HG02840 (cell line): Measurements from ENCODE around the gene CFI.

Experiments used
- ATAC-seq: cut with Tn5 transposase; IDR thresholded peaks from one replicate; pipeline ENCODE4 v1.9.1; 2021; ENCODE audit warnings: mild to moderate bottlenecking, moderate library complexity, moderate number of reproducible peaks; ENCODE audit not compliant: unreplicated experiment, low FRiP score

Gene CFI

DNA sequence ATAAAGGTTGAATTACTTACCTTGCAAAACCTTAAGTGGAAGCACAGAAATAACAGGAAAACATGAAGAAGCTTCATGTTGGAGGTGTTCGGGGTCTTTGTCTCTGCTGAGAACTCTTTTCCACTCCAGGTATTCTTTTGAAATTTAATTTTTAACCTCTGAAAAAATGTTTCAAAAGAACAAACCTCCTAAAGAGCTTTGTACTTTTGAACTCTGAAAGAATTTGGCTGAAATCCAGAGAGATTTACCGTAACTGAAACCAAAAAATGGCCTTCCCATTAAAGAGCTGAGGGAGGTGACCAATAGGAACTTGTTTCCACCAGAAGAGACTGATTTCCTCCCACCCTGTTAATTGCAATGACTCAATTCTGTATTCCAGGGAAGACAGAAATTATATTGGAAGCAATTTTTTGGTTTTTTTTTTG, at the start of gene CFI:
Gene CFI (minus strand): TSS at position 105 of the 425 bp plus-strand sequence. CDS start 28 bp downstream, at position 77.
- no peak for ATAC-seq

DNA sequence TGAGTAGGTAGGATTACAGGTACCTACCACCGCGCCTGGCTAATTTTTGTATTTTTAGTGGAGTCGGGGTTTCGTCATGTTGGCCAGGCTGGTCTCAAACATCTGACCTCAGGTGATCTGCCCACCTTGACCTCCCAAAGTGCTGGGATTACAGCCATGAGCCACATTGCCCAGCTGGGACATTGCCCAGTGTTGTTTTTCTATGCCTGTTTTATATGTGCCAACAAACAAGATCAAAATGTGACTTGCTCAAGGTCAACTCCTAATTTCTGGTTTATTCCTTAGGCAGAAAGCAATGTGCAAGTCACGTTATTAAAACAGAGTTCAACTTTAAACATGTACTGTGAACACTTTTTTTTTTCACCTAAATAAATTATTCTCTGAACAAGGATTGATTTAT, 48.8 kb upstream of the CFI start:
- no peak for ATAC-seq

DNA sequence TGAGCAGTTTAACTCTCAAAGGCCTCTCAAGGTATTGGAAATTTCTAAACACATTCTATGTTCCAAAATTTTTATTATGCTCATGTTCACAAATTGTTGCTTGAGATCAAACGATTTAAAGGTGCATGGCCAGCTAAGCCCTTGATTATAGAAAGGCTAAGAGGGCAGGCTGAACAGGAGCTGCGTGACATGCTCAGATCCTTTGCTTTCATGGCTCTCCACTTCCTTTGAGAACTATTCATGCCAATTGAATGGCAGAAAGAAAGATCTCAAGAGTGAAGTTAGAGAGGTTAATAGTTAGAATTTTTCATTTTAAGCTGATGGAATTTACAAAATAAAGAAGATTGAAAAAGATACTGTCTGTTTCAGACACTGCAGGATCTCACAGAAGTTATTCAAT, 46.7 kb upstream of the CFI start:
- no peak for ATAC-seq

DNA sequence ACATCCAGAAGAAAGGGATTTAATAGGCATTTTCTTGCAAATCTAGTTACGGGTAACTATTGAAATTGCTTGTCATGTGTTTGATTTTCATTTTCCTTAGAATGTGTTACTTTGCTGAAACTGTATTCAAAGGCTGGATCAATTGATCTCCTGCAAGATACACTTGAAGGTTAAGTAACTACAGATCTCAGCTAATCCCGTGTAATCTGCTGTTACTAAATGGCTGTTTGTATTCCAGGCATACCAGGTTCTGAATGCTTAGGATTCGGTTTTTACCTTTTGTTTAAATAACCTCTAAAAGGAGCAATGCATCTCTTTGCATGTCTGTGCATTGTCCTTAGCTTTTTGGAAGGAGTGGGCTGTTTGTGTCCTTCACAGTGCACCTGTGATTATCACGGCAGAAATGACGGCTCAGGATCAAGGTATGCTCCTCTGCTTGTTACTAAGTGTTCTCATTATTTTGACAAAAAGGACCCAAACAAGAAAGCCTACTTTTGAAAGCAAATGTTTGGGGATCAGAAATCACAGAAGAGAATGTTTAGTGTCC, 46.2 kb upstream of the CFI start, which contains the start of gene LRIT3:
Gene LRIT3 (plus strand): TSS at position 212 of the 547 bp plus-strand sequence. CDS start 95 bp downstream, at position 307.
- no peak for ATAC-seq

DNA sequence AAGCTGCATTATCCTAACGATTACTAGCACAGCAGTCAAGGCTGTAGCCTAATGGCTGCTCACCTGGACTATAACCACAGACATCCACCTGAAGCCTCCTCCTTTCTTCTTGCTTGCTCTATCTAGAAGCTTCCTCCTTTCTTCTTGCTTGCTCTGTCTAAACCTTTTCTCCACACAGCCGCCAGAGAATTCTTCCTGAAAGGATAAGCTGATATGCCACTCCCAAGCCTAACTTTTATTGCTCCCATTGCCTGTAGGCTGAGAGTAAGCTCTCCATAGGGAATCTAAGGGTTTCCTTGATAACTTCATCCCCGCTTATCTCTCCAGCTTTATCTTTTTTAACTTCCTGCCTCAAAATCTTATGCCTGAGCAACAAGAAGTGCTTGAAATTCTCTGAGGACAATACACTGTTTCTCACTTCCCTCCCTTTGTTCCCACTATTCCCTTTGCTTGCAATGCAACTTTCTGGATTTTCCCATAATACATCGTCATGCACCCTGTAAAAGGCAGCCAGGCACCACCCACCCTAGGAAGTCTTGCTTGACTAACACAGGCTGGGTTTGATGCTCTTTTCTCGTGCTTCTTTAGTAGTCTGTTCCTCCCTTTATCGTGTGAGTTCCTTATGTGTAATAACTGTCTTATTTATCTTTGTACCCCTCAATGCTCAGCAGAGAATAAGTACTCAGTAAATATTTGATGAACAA, 44.7 kb upstream of the CFI start:
- ATAC-seq, result no peak

GRCh38 chr4:109836985-109837384, 35.2 kb upstream of the CFI start:
- no peak for ATAC-seq

GRCh38 chr4:109833756-109834155, 32.0 kb upstream of the CFI start:
- ATAC-seq, result no peak

DNA sequence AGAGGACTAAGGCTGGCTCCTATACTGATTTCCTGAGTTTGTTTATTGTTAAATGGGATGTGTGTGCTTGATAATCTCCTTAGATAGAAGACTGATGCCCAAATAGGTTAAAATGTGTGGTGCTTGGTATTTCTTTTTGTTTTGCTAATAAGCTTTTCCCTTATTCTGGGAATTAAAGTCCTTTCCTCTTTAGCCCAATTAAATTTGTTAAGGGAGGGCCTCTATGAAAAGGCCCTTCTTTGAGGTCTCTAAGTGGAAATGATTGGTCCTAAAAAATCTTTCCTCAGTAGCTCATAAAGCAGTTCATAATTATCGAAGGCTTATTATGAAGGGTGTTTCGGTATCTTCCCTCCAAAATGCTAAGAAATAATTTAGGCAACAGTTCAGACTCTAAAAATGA, 25.9 kb upstream of the CFI start, which contains the start of gene RRH:
Gene RRH (plus strand): TSS at position 301 of the 400 bp plus-strand sequence. CDS start 56 bp downstream, at position 357.
- ATAC-seq, result no peak

DNA sequence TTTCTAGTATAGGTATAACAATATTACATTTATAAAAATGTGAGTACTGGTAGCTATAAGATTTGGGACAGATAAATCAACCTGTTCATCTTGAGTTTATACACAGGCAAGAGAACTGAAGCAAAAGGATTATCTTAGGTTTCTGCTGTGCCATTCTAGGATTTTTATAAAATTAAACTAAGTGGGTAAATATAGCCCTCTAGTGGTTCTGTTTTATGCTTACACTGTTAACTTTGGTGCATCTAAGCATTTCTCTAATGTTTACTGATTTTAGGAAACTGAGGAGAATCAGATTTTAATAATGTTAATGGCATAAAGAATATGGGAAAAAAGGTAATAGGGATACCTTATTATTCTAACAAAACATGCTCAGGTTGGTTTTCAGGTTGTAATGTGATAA, 24.9 kb upstream of the CFI start:
- peak; percentile 60 for ATAC-seq

DNA sequence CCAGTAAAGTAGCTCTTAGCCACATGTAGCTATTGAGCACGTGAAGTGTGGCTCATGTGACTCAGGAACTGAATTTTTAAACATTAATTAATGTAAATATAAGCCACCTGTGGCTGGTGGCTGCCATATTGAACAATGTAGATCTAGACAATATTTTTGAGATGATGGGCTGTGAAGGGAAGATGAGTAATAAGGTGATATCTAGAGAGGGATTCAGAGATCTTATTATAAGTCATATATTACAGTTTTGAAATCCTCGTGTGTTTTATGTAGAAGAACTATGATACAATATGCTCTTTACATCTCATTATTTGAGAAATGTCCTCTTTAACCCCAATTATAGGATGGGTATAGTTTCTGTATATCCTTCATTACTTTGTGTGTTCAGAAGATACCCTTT, 19.4 kb upstream of the CFI start:
- no peak for ATAC-seq

DNA sequence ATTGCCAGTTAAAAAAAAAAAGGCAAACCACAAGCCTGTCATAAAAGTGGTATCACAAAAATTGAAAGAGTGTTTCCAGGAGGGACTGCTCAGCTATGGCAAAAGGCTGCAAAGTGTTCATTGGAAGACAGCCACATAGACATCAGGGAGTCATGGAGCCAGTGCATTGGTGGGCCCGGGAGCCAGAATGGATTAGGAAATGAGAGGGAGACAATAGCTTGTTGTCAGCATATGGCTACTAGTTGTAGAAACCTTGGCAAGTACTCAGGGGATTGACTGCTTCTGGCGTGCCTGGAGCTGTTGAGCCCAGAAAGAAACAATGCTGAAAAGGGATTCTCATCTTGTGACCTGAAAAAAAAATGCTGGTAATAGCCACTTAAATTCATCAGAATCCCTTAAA, 18.8 kb upstream of the CFI start:
- ATAC-seq, result no peak

DNA sequence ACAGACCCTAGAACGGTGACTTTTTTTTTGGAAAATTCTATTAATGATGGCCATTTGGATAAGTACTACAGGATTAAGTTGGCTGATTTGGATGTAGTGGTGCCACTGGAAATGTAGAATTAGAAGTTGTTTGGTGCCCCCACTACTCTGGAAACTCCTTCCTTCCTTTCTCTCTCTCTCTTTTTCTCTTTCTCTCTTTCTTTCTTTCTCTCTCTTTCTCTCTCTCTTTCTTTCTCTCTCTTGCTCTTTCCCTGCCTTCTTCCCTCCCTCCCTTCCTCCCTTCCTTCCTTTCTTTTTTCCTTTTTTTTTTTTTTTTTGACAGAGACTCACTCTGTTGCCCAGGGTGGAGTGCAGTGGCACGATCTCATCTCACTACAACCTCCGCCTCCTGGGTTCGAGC, 16.5 kb upstream of the CFI start:
- no peak for ATAC-seq

DNA sequence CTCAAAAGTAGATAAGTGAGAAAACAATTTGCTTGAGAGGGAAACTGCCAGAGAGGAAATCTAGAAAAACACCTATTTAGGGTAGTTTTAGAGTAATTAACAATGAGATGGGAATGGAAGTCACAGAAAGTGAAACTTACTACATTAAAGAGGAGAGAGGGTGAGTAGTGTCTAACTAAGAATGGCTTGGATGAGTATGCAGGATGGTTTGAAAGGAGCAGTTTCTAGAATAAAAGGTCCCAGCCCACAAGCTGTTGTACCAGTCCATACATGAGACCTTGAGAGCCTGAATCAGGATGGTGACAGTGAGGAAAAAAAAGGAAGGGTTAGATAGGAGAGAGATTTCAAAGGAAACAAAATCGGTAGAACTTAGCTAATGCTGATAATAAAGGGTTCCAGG, 15.1 kb upstream of the CFI start:
- ATAC-seq, result no peak

DNA sequence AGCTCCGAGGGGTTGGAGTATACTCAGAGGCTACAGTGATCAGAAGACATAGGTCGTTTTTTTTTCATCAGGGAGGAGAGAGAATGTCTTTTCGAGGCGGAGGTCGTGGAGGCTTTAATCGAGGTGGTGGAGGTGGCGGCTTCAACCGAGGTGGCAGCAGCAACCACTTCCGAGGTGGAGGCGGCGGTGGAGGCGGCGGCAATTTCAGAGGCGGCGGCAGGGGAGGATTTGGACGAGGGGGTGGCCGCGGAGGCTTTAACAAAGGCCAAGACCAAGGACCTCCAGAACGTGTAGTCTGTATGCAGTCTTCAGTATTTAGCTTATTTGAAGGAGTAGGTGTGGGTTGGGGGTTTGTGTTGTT, 14.3 kb upstream of the CFI start:
- no peak for ATAC-seq

DNA sequence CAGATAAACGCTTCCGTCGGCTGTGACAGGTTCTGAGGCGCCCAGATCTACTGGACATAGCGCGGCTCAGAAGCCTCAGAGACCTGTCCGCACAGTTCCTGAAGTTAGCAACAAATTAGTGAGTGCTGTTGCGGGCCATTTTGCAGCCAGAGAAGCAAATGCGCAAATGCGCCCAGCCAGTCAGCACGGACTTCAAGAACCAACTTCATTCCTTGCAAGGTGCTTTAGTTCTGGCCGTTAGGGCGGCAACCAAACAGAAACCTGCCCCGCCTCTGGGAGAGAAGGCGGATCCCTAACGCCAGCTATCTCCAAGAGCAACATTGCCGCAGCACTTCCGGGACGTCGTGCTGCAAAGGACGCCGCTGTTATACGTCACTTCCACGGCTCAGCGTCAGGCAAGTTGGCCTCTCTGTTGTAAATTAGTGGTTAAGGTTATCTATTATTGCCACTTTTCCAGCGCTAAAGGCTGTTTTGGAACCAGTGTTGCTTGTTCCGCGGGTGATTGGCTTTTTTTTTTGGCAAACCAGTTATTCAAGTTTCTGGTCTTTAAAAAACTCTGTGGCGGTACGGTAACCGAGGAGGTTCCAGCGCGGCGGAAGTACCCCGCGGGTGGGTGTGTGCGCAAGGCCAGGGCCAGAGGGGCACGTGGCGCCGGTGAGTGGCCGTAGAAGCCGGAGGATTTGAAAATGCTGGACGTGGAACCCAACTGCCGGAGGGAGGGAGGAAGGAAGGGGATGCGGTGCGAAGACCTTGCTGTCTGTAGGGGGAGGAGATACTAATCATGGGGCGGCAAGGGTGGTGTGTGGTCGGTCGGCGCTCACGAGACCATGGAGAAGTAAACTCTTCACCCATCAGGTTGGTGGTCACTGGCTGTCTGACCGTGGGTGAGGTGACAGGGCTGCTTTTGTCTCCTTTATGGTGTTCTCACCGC, 13.6 kb upstream of the CFI start, which contains the start of gene GAR1:
Gene GAR1 (plus strand): TSS at position 612 of the 931 bp plus-strand sequence. CDS start 403 bp downstream, outside the sequence.
- ATAC-seq, result peak; percentile 100

DNA sequence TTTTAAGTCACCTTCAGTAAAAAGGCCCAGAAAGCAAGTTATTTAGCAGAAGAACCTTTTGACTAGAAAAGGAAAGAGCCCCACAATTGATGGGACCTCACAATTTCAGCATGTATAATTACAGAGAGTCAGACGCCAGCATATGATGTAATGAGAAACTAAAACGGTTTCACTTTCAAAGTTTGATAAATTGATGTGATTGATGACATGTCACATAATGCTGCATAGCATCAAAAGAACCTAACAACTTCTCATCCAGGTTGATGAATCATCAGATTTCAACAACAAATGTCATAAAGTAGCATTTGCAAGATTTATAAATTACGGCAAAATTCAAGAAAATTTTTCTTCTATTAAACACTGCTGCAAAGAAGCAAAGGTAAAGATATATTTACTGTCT, 9.9 kb upstream of the CFI start:
- no peak for ATAC-seq

DNA sequence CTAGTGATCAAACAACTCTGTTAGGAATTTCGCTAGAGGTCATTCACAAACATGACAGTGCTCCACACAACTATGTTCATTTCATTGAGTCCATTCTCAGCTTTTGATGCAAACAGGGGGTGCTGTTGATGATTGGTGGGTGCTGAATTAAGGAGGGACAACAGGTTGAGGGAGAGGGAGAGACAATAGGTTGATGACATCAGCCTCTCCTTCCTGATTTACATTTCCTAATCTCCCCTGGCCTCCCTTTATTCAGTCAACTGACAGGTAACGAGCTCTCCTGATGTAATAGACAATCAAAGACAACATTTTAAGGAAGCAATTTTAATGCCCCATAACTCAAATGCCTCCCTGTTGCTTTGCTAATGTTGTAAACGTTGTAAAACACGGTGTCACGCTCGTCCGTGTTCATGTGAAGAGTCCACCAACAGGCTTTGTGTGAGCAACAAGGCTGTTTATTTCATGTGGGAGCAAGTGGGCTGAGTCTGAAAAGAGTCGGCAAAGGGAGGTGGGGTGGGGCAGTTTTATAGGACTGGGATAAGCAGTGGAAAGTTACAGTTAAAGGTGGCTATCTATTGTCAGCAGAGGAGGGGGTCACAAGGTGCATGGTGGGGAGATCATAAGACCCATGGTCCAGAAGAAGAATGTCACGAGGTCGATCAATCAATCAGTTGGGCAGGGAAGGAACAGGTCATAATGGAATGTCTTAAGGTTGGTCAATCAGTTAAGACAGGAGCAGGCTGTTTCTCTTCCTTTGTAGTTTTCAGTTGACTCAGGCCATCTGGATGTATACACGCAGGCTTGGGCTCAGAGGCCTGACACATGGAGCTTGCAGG, 9.0 kb upstream of the CFI start:
- ATAC-seq, result no peak

DNA sequence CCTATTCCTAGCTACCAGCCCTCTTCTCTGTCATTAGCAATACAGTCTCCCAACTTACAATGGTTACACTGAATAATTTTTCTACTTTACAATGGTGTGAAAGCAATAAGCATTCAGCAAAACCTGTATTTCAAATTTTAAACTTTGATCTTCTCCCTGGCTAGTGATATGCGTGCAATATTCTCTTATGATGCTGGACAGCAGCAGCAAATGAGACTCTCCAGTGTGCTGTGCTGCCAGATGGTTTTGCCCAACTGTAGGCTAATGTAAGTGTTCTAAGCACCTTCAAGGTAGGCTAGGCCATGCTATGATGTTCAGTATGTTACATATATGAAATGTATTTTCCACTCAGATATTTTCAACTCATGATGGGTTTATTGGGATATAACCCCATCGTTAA, 7.9 kb upstream of the CFI start:
- no peak for ATAC-seq

- no peak for ATAC-seq
Observed at GRCh38 chr4:109803924-109804571, 2.2 kb upstream of the CFI start.
